Natural killer cell treated with Interleukin-12 subunit alpha and Interleukin-12 subunit beta and Interleukin-15 and Interleukin-18, amount 100 ng/mL, for 72 hours (primary cell): ENCODE measurements around the gene NAE1. TPM values are rescaled to one million over a fixed set of nuclear protein-coding genes. Genes with fewer than 3 reads are reported as not detected.
A peak's percentile ranks its signal among the peaks of the same experiment; 100 is the strongest.
"Not testable (repeated sequence)": the region's sequence is repeated elsewhere in the genome, so short reads cannot be mapped to it uniquely, and the experiment has no call there.

ENCODE experiments used
- ATAC-seq, 2 donors: fragments of 150-1000 bp; cut with Tn5 transposase in 1 of 2; sonication (Bioruptor Pico), chemical (Tn5 transposase) in 1 of 2; 2 replicates each; pipeline ENCODE4 v1.10.0; 2021
- DNase-seq: peaks from one replicate; pipeline ENCODE4 v3.0.0; 2022; ENCODE audit warnings: low spot score
- H3K27ac Mint-ChIP-seq, 2 donors: 1 replicate in 1 of 2; 2 replicates in 1 of 2; pipeline ENCODE4 v1.8.0; 2022; ENCODE audit warnings: mixed read lengths in 2 of 2, mild to moderate bottlenecking in 1 of 2, moderate library complexity in 1 of 2
- H3K27me3 Mint-ChIP-seq, 2 donors: 1 replicate in 1 of 2; 2 replicates in 1 of 2; pipeline ENCODE4 v1.8.0; 2022; ENCODE audit warnings: mixed read lengths in 2 of 2
- H3K36me3 Mint-ChIP-seq: one replicate; pipeline ENCODE4 v1.8.0; 2022; ENCODE audit warnings: mixed read lengths
- H3K4me1 Mint-ChIP-seq, 2 donors: 1 replicate in 1 of 2; 2 replicates in 1 of 2; pipeline ENCODE4 v1.8.0; 2022; ENCODE audit warnings: low read depth in 2 of 2, mixed read lengths in 2 of 2, mild to moderate bottlenecking in 1 of 2
- H3K4me3 Mint-ChIP-seq: one replicate; pipeline ENCODE4 v1.8.0; 2022; ENCODE audit warnings: mixed read lengths
- H3K9me3 Mint-ChIP-seq: 2 replicates; pipeline ENCODE4 v1.8.0; 2022; ENCODE audit warnings: mixed read lengths
- total RNA-seq, 2 donors: library from RNA; stranded (reverse); gene quantifications; one replicate each; pipeline ENCODE4 v1.2.3, GENCODE V29; 2022

NAE1 gene
- 10 to 100 TPM; 69.4 to 98.3 TPM for total RNA-seq

DNA sequence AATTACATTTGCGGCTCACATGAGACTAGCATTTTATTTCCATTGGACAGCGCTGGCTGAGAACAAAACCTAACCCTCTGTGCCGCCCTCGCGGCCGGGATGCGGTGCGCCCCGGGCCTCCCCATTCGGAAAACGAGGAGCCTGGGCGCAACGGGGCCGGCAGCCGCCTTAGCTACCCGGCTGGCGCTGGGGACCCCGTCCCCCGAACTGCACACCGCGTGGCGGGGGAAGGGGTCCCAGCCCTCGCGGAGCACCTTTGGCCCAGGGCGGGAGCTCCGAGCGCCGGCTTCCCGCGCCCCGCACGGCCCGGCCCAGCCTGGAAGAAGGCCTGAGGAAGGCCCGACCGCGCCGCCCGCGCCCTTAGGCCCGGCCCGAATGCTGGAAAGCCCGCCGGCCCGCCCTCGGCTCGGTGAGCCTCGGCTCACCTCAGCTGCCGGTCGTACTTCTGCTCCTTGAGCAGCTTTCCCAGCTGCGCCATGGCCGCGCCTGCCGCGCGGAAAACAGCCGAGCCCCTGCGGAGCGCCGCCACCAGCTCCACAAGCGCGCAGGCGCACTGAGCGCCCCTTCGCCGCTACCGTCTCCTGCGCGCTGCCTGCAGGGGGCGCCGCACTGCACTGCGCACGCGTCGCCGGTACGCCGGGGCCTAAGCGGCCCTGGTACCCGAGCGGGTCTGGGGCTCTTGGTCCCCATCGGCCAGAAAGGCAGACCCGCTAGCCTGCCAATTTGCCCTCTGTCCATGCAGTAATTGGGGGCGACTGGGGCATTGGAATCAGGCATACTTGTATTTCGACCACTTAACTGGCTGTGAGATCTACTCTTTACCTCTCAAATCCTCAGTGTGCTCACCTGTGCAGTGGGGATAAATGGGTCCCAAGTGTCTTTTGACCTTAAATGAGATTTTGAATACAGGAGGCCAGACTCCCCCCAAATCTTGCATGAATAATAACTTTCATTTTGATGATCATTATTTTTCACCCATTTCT is at the start of gene NAE1:
TSS of gene NAE1 (minus strand) at position 555 of the 983 bp plus-strand sequence. CDS start at position 478, 77 bp downstream.
- DNase-seq (peak; percentile 92), ATAC-seq (peak; percentile 98)
- Mint-ChIP-seq H3K27ac (peak within 1 kb of the TSS; percentile 53 to 68), H3K4me3 (peak within 1 kb of the TSS; percentile 70), H3K9me3 (no peaks in the 10 kb centered on the region), H3K4me1 (peaks cover 23% of the 10 kb centered on the region in 2 donors), H3K36me3 (peaks cover 7% of the 10 kb centered on the region), H3K27me3 (no peaks in the 10 kb centered on the region)

DNA sequence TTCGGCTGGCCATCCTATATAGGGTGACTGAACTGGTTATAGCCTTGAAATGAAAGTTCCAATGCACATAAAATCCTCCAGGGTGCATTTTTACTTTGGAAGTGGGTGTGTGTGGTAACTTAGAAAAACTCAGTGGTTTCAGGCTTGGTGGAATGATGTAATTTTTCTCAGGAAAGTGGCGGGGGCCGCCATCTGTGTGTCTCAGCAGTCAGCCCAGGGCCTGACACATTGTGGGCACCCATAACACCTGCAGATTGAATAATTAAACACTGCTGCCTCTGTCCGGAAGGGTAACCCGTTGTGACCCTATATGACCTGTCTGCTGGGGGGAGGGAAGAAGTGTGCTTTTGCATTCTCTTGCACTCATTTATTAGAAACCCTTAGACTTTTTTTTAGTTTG is 47.3 kb upstream of the NAE1 start:
- Mint-ChIP-seq H3K27me3 (no peaks in the 10 kb centered on the region), H3K4me1 (peaks cover 53 to 57% of the 10 kb centered on the region in 2 donors), H3K27ac (peak overlapping the region; percentile 61 to 91), H3K9me3 (peaks cover 2% of the 10 kb centered on the region), H3K36me3 (no peaks in the 10 kb centered on the region), H3K4me3 (peak overlapping the region; percentile 73)
- DNase-seq (peak; percentile 75), ATAC-seq (peak in 1 of 2 donors; percentile 21)

DNA sequence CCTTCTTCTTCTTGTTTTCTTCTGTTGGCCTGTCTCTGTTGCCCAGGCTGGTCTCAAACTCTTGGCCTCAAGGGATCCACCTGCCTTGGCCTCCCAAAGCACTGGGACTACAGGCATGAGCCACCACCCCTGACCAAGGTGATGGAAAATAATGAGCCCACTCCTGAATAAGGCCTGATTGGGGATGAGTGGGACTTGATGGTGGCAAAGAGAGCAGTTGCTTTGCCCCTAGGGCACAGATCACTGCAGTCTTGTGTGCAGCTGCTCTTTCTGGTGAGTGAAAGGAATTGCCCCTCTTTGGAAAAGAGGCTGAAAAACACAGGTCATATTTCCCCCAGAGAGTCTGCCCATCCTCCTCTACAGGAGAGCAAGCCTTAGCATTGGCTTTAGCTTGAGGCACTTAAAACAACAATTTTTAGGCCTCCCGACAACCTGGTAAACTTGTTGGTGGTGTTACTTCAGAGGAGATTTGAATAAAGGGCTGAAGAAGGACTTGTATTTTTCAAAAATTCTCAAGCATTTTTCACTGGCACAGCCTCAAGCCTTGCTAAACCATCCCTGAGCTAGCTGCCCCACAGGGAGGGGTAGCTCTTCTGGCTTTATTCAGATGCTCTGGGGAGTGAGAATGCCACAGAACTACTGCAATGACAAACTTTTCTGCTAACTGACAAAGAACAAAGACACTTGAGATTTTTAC is 43.5 kb upstream of the NAE1 start:
- peak overlapping the region; percentile 85 for H3K4me3 Mint-ChIP-seq
- H3K27me3 Mint-ChIP-seq = no peaks in the 10 kb centered on the region
- DNase-seq = no peak
- peaks cover 2% of the 10 kb centered on the region for H3K9me3 Mint-ChIP-seq
- ATAC-seq = peak in 1 of 2 donors; percentile 29
- peak overlapping the region; percentile 57 to 95 for H3K27ac Mint-ChIP-seq
- H3K36me3 Mint-ChIP-seq = no peaks in the 10 kb centered on the region
- peaks cover 45 to 46% of the 10 kb centered on the region in 2 donors for H3K4me1 Mint-ChIP-seq

DNA sequence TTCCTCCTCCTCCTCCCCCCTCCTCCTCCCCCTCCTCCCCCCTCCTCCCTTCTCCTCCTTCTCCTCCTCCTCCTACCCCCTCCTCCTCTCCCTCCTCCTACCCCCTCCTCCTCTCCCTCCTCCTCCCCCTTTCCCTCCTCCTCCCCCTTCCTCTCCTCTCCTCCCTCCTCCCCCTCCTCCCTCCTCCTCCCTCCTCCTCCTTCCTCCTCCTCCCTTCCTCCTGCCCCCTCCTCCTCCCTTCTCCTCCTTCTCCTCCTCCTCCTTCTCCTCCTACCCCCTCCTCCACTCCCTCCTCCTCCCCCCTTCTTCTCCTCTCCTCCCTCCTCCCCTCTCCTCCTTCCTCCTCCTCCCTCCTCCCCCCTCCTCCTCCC is 42.9 kb upstream of the NAE1 start:
- H3K4me3 Mint-ChIP-seq = peak overlapping the region; percentile 85
- peaks cover 2% of the 10 kb centered on the region for H3K9me3 Mint-ChIP-seq
- DNase-seq (no peak), ATAC-seq (no peak)
- H3K36me3 Mint-ChIP-seq = no peaks in the 10 kb centered on the region
- H3K27ac Mint-ChIP-seq = peak overlapping the region; percentile 57 to 95
- H3K27me3 Mint-ChIP-seq = no peaks in the 10 kb centered on the region
- peaks cover 44% of the 10 kb centered on the region in 2 donors for H3K4me1 Mint-ChIP-seq

DNA sequence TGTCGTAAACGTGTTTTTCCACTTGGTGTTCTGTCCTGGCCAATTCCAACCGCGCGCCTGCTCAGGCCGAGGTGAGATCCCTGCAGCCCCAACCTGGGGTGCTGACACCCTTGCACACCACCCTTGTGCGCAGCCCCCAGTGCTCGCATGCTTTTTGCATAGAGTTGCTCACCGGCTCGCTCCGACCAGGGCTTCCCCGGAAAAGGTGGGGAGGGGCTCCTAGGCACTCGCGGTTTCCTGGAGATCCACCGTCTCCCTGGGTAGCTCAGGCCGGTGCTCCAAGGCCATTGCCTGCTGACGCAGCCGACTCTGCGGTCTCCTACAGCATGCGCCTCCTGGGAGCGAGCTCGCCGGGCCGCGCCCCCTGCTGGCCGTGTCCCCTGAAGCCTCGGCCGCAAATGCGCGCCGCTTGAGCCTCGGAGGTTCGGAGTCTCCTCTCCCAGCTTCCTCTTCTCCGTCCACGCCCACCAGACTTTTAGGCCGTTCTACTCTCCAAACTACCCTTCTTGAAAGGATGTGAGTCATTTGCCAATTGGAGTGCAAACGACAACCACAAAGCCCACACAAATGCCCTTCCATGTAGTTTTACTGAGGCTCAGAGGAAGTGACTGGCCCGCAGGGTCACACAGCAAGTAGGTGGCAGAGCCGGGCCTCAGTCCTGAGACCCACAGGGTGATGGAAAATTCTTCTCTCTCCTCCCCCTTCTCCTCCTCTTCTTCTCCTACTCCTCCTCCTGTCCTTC is 42.3 kb upstream of the NAE1 start:
- Mint-ChIP-seq H3K9me3 (peaks cover 2% of the 10 kb centered on the region), H3K36me3 (no peaks in the 10 kb centered on the region), H3K27me3 (no peaks in the 10 kb centered on the region), H3K4me3 (peak overlapping the region; percentile 83), H3K27ac (peak overlapping the region; percentile 57 to 95), H3K4me1 (peaks cover 39 to 40% of the 10 kb centered on the region in 2 donors)
- DNase-seq (peak; percentile 99), ATAC-seq (peak; percentile 95 to 97)

DNA sequence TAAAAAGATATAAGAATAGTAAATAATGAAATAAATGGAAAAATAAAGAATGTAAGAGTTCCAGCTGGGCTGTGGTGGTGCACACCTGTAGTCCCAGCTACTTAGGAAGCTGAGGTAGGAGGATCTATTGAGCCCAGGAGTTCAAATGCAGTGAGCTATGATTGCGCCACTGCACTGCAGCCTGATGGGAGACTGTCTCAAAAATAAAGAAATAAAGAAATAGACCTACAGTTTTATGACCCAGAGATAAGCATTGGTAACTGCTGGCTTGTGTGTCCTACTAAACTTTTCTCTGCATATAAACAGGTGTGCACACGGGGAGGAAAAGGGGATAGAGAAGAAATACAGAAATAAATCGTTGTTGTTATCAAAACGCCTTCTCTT is 41.8 kb upstream of the NAE1 start:
- DNase-seq (no peak), ATAC-seq (no peak)
- Mint-ChIP-seq H3K27me3 (no peaks in the 10 kb centered on the region), H3K9me3 (peaks cover 2% of the 10 kb centered on the region), H3K36me3 (no peaks in the 10 kb centered on the region), H3K4me3 (peak overlapping the region; percentile 83), H3K4me1 (peaks cover 39 to 41% of the 10 kb centered on the region in 2 donors), H3K27ac (peak overlapping the region; percentile 57 to 95)

DNA sequence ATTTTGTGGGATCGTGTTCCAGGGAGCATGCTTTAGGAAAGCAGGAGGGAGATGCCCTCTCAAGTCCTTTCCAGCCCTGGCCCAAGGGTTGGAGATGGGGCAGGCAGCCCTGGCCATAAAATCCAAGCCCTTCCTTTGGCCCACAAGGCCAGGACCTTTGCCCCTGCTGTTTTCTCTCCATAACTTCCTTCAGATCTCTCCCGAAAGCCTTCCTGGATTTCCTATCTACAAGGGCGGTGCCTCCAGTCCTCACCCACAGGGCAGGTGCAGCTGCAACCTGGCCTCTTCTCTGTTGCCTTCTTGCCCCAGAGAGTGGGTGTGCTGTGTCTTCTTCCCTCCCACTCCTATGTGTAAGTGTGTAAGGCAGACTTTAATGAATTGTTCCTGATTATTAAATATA is 41.1 kb upstream of the NAE1 start:
- Mint-ChIP-seq H3K36me3 (no peaks in the 10 kb centered on the region), H3K9me3 (peaks cover 2% of the 10 kb centered on the region), H3K27ac (peak overlapping the region in 1 of 2 donors; percentile 95), H3K4me1 (peaks cover 39 to 42% of the 10 kb centered on the region in 2 donors), H3K4me3 (peak overlapping the region; percentile 45), H3K27me3 (no peaks in the 10 kb centered on the region)
- no peak for DNase-seq
- ATAC-seq = no peak

DNA sequence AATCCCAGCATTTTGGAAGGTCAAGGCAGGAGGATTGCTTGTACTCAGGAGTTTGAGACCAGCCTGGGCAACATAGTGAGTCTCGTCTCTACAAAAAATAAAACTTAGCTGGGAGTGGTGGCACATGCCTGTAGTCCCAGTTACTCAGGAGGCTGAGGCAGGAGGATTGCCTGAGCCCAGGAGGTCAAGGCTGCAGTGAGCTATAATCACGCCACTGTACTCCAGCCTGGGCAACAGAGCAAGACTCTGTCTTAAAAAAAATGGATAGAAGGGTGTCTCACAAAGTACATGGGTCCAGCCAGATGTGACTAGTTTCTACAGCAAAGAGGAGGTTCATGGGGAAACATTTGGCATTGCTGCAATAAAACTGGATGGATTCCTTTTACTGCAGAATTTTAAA is 40.6 kb upstream of the NAE1 start:
- Mint-ChIP-seq H3K27ac (peak overlapping the region in 1 of 2 donors; percentile 37), H3K4me1 (peaks cover 38 to 39% of the 10 kb centered on the region in 2 donors), H3K4me3 (peak overlapping the region; percentile 45)
- not testable (repeated sequence) for DNase-seq, ATAC-seq, H3K27me3 Mint-ChIP-seq, H3K9me3 Mint-ChIP-seq, H3K36me3 Mint-ChIP-seq

DNA sequence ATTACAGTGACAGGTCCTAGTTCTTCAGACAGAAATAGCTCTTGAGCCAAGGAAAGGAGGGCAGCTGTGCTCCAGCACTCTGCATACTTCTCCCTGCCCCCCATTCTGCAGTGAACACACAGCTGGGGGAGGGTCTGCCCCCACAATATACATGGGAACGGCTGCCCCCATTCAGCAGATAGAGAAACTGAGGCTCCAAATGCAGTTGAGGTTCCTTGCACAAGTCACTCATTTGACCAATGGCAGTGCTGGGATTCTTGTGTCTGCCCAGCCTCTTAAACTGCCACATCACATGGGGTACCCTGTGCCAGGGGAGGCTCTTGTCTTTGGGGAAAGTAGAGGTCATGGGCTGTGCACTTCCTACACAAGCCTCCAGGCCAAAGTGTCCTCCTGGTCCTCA is 38.6 kb upstream of the NAE1 start:
- no peak overlapping the region for H3K27ac Mint-ChIP-seq
- H3K4me3 Mint-ChIP-seq = no peak overlapping the region
- no peaks in the 10 kb centered on the region for H3K27me3 Mint-ChIP-seq
- DNase-seq (no peak), ATAC-seq (no peak)
- peaks cover 24 to 25% of the 10 kb centered on the region in 2 donors for H3K4me1 Mint-ChIP-seq
- no peaks in the 10 kb centered on the region for H3K9me3 Mint-ChIP-seq
- H3K36me3 Mint-ChIP-seq = no peaks in the 10 kb centered on the region

DNA sequence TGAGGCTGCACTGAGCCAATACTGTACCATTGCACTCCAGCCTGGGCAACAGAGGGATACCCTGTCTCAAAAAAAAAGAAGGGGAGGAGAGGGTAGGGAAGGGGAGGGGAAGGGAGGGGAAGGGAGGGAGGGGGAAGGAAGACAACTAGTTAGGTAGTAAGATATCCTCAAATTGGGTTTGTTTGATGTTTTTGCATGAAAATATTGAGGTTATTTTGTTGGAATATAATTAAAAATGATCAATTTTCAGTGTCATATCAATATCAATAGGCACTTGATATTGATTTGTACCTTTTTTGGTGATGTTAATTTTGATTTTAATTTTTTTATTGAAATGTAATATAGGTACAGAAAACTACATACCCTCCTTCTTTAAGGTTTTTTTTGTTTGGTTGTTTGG is 32.9 kb upstream of the NAE1 start:
- DNase-seq (no peak), ATAC-seq (no peak)
- H3K36me3 Mint-ChIP-seq = no peaks in the 10 kb centered on the region
- H3K4me1 Mint-ChIP-seq = peaks cover 5 to 9% of the 10 kb centered on the region in 2 donors
- H3K27ac Mint-ChIP-seq = no peak overlapping the region
- H3K4me3 Mint-ChIP-seq = no peak overlapping the region
- no peaks in the 10 kb centered on the region for H3K27me3 Mint-ChIP-seq
- H3K9me3 Mint-ChIP-seq = no peaks in the 10 kb centered on the region

DNA sequence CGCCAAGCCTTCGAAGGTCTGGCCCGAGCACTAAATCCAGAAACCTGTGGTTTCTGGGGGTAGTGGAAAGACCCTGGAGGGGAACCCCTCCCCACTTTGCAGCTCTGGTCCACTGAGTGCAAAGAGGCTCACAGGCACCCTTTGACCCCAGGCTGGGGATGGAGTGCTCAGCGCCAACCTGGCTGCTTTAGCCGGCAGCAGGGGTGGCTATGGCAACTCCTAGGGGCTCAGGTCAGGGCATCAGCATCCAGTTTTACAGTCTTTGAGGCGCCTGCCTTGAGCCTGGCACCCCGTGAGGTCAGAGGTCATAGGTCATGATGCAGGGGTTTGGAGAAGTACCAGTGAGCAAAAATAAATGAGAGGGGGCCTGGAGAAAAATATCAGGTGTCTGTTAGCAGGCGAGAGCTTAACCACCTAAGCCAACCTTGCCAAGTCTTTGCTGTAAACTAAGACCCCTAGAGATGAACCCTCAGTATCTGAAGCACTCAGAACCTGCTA is 31.3 kb upstream of the NAE1 start:
- ATAC-seq = no peak

DNA sequence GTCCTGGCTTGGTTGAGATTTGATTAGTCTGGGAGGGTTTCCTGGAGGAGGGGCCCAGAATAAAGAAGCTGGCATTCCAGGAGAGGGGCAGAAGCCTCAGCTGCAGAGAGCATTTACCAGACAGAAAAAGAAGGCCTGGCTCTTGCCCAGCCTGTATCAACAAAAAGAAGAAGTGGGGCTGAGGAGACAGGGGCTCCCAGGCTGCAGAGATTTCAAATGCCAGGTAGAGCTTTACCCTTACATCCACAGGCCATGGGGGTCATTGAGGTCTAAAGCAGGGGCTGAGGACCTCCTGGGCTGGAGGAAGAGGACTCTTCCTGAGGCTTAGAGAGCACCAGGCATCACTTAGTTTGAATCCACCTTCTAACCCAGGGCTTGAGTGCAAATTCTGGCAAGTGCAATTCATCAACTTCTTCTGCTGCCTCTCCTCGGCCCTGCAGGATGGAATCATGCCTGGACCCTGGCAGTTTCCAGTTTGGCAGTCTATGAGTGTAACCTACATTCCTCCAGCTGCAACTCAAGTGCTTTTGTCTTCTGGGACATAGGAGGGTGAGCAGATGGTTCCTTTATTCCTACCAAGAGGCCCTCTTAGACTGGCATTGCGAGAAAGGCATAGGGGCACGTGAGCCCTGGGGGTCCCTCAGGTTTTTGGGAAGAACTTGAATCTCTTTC is 28.8 kb upstream of the NAE1 start:
- DNase-seq (no peak), ATAC-seq (no peak)
- H3K27ac Mint-ChIP-seq = no peak overlapping the region
- no peaks in the 10 kb centered on the region for H3K27me3 Mint-ChIP-seq
- no peaks in the 10 kb centered on the region for H3K4me1 Mint-ChIP-seq
- H3K36me3 Mint-ChIP-seq = no peaks in the 10 kb centered on the region
- H3K9me3 Mint-ChIP-seq = no peaks in the 10 kb centered on the region
- H3K4me3 Mint-ChIP-seq = no peak overlapping the region

More for the DNA sequence above, 31.3 kb upstream of the NAE1 start:
- H3K4me1 Mint-ChIP-seq = no peaks in the 10 kb centered on the region
- H3K36me3 Mint-ChIP-seq = no peaks in the 10 kb centered on the region
- no peak overlapping the region for H3K27ac Mint-ChIP-seq
- no peaks in the 10 kb centered on the region for H3K27me3 Mint-ChIP-seq
- H3K4me3 Mint-ChIP-seq = no peak overlapping the region
- H3K9me3 Mint-ChIP-seq = no peaks in the 10 kb centered on the region
- DNase-seq = no peak
